SW 1271 (cell line): ENCODE results near the gene KAT6B.

ENCODE experiments used
- DNase-seq, 2 experiments: peaks; one replicate each; lab custom pipeline; 2025; lab: John Stamatoyannopoulos, UW

The KAT6B gene

GRCh38 chr10:74823791-74824183, 2.6 kb upstream of the KAT6B start:
- DNase-seq = no peak

- DNase-seq = no peak
Measured at GRCh38 chr10:74824184-74824899, 2.1 kb upstream of the KAT6B start.

- no peak for DNase-seq
Measured at GRCh38 chr10:74824900-74825370, 1.5 kb upstream of the KAT6B start.

GRCh38 chr10:74825371-74826141, 844 bp upstream of the KAT6B start:
- no peak for DNase-seq

GRCh38 chr10:74827045-74827441, 643 bp downstream of the KAT6B start:
- DNase-seq = no peak

- DNase-seq = no peak
Measured at GRCh38 chr10:74827694-74828093, 1.3 kb downstream of the KAT6B start.

- DNase-seq = no peak
Measured at GRCh38 chr10:74828946-74829345, 2.5 kb downstream of the KAT6B start.

- no peak for DNase-seq
Measured at GRCh38 chr10:74831518-74832120, 5.2 kb downstream of the KAT6B start.

GRCh38 chr10:74835963-74836362, 9.6 kb downstream of the KAT6B start:
- no peak for DNase-seq

GRCh38 chr10:74836877-74837276, 10.5 kb downstream of the KAT6B start:
- DNase-seq = no peak

GRCh38 chr10:74837743-74838142, 11.3 kb downstream of the KAT6B start:
- no peak for DNase-seq

- no peak for DNase-seq
Measured at GRCh38 chr10:74839708-74840107, 13.3 kb downstream of the KAT6B start.

- DNase-seq = no peak
Measured at GRCh38 chr10:74841265-74841973, 15.0 kb downstream of the KAT6B start.

- DNase-seq = no peak
Measured at GRCh38 chr10:74842301-74842954, 16.0 kb downstream of the KAT6B start.

GRCh38 chr10:74846958-74847357, 20.6 kb downstream of the KAT6B start:
- no peak for DNase-seq

- DNase-seq = no peak
Measured at GRCh38 chr10:74851831-74852230, 25.4 kb downstream of the KAT6B start.

- DNase-seq = no peak
Measured at GRCh38 chr10:74852381-74852780, 26.0 kb downstream of the KAT6B start.

- no peak for DNase-seq
Measured at GRCh38 chr10:74854610-74855009, 28.2 kb downstream of the KAT6B start.

GRCh38 chr10:74855027-74855426, 28.6 kb downstream of the KAT6B start:
- DNase-seq = no peak

GRCh38 chr10:74855439-74855838, 29.0 kb downstream of the KAT6B start:
- no peak for DNase-seq

- no peak for DNase-seq
Measured at GRCh38 chr10:74856940-74857339, 30.5 kb downstream of the KAT6B start.

- DNase-seq = no peak
Measured at GRCh38 chr10:74857586-74857985, 31.2 kb downstream of the KAT6B start.
